OCI-LY7 (cell line): ENCODE measurements around the gene PEX10. TPM values are rescaled to one million over a fixed set of nuclear protein-coding genes. Genes with fewer than 3 reads are reported as not detected.

Source experiments
- BruUV-seq: library from RNA; stranded (reverse); fragments of 400-500 nt; replicated peaks from 2 replicates; lab custom pipeline; 2021; lab: Mats Ljungman, UMichigan
- CTCF ChIA-PET: fragments of 300-600 bp; sonication (Branson Sonifier 250); formaldehyde crosslinking; loops from one replicate; lab custom pipeline; 2022; ENCODE audit warnings: antibody characterized with exemption; ENCODE audit not compliant: unreplicated experiment; lab: Charles Lee
- POLR2A ChIA-PET: fragments of 300-600 bp; sonication (Branson Sonifier 250); formaldehyde crosslinking; loops from one replicate; lab custom pipeline; 2022; ENCODE audit warnings: antibody characterized with exemption; lab: Charles Lee
- DNase-seq: peaks from one replicate; pipeline ENCODE4 v3.0.0-alpha.2; 2015; ENCODE audit warnings: low spot score
- H2AFZ ChIP-seq: fragments of 200-600 bp; sonication (generic), shearing (Covaris generic); 2 replicates; pipeline ENCODE4 v1.6.1; 2014; ENCODE audit warnings: mild to moderate bottlenecking, antibody characterized with exemption, low read length, moderate library complexity
- H3K27ac ChIP-seq: fragments of 200-600 bp; sonication (generic); 2 replicates; pipeline ENCODE4 v1.5.1; 2014; ENCODE audit warnings: mixed run types, low read depth, mild to moderate bottlenecking, moderate library complexity, low read length, inconsistent platforms; ENCODE audit not compliant: poor library complexity, severe bottlenecking
- H3K36me3 ChIP-seq: fragments of 200-600 bp; sonication (generic); 2 replicates; pipeline ENCODE4 v1.6.1; 2014; ENCODE audit warnings: mild to moderate bottlenecking, antibody characterized with exemption, low read length, moderate library complexity, mixed read lengths; ENCODE audit not compliant: insufficient read depth
- H3K4me1 ChIP-seq: fragments of 200-600 bp; sonication (generic); 2 replicates; pipeline ENCODE4 v1.5.1; 2014; ENCODE audit warnings: mild to moderate bottlenecking, low read length; ENCODE audit not compliant: insufficient read depth, poor library complexity, severe bottlenecking
- H3K4me2 ChIP-seq: fragments of 200-600 bp; sonication (generic); 2 replicates; pipeline ENCODE4 v1.6.1; 2014; ENCODE audit warnings: mild to moderate bottlenecking, low read length
- H3K4me3 ChIP-seq: fragments of 200-600 bp; sonication (generic); 2 replicates; pipeline ENCODE4 v1.5.1; 2014; ENCODE audit warnings: mild to moderate bottlenecking, low read depth, low read length; ENCODE audit not compliant: poor library complexity, severe bottlenecking
- H3K79me2 ChIP-seq: fragments of 200-600 bp; sonication (generic); 2 replicates; pipeline ENCODE4 v1.6.1; 2016; ENCODE audit warnings: low read depth, mild to moderate bottlenecking, low read length, moderate library complexity, mixed read lengths; ENCODE audit not compliant: insufficient read depth
- H3K9me2 ChIP-seq: fragments of 200-600 bp; sonication (generic); 2 replicates; pipeline ENCODE4 v1.6.1; 2016; ENCODE audit warnings: mild to moderate bottlenecking, low read length, mixed read lengths; ENCODE audit not compliant: insufficient read depth
- H3K9me3 ChIP-seq: fragments of 200-600 bp; sonication (generic); 2 replicates; pipeline ENCODE4 v1.6.1; 2014; ENCODE audit warnings: mild to moderate bottlenecking, mixed run types, low read length, mixed read lengths
- H4K20me1 ChIP-seq: fragments of 200-600 bp; sonication (generic); 2 replicates; pipeline ENCODE4 v1.6.1; 2014; ENCODE audit warnings: mild to moderate bottlenecking, antibody characterized with exemption, low read length, moderate library complexity, mixed read lengths; ENCODE audit not compliant: insufficient read depth
- CTCF ChIP-seq: fragments of 200-600 bp; sonication (generic); conservative IDR thresholded peaks from 2 replicates; pipeline ENCODE4 v1.5.1; 2014; ENCODE audit warnings: mild to moderate bottlenecking, antibody characterized with exemption, low read length, moderate library complexity, mixed read lengths
- EZH2phosphoT487 ChIP-seq: fragments of 200-600 bp; sonication (generic); IDR thresholded peaks from 2 replicates; pipeline ENCODE4 v1.6.1; 2018; ENCODE audit warnings: low read depth, borderline replicate concordance, mild to moderate bottlenecking, mixed run types, antibody characterized with exemption, low read length, moderate library complexity, mixed read lengths
- intact Hi-C: fragments of 100-400 bp; cut with micrococcal nuclease; formaldehyde crosslinking; loops from one replicate; pipeline ENCODE4 v1.10.0; 2022; ENCODE audit not compliant: unreplicated experiment
- total RNA-seq, 2 experiments: library from RNA; depleted of rRNA in 1 of 2; stranded (reverse); fragments of >200 nt in 1 of 2; shearing (Covaris generic) in 1 of 2; gene quantifications; 2 replicates each; pipeline ENCODE4 v1.2.3, GENCODE V29; 2014 to 2022

The PEX10 gene
- total RNA-seq, 2 experiments from 2014 or later: 23.3 to 24.5 TPM

GRCh38 chr1:2445823-2446215 is 33.5 kb upstream of the PEX10 start:
- POLR2A ChIA-PET: no interaction called here
- CTCF ChIA-PET: no interaction called here
- TF ChIP-seq EZH2phosphoT487: no peak
- no peak for TF ChIP-seq CTCF
- no peak overlapping the region for H2AFZ ChIP-seq
- no peaks in the 10 kb centered on the region for H3K79me2 ChIP-seq
- no TSS peak for BruUV-seq
- intact Hi-C loops: no loop called here
- no peak overlapping the region for H3K4me2 ChIP-seq
- H3K4me1 ChIP-seq: no peaks in the 10 kb centered on the region
- no peaks in the 10 kb centered on the region for H3K9me3 ChIP-seq
- no peaks in the 10 kb centered on the region for H3K9me2 ChIP-seq
- no peak overlapping the region for H3K27ac ChIP-seq
- no peaks in the 10 kb centered on the region for H4K20me1 ChIP-seq
- DNase-seq: no peak
- no peak overlapping the region for H3K4me3 ChIP-seq
- no peaks in the 10 kb centered on the region for H3K36me3 ChIP-seq

GRCh38 chr1:2445162-2445822 is 32.9 kb upstream of the PEX10 start:
- intact Hi-C loops: no loop called here
- DNase-seq: no peak
- Histone ChIP-seq H4K20me1 (no peaks in the 10 kb centered on the region), H2AFZ (no peak overlapping the region), H3K9me3 (no peaks in the 10 kb centered on the region), H3K79me2 (no peaks in the 10 kb centered on the region), H3K27ac (no peak overlapping the region), H3K4me1 (no peaks in the 10 kb centered on the region), H3K36me3 (no peaks in the 10 kb centered on the region), H3K9me2 (no peaks in the 10 kb centered on the region), H3K4me3 (no peak overlapping the region), H3K4me2 (no peak overlapping the region)
- POLR2A ChIA-PET: no interaction called here
- CTCF ChIA-PET: no interaction called here
- BruUV-seq: no TSS peak
- TF ChIP-seq EZH2phosphoT487 (no peak), CTCF (no peak)

GRCh38 chr1:2444138-2444591 is 31.8 kb upstream of the PEX10 start:
- Histone ChIP-seq H3K79me2 (no peaks in the 10 kb centered on the region), H3K9me2 (no peaks in the 10 kb centered on the region), H3K4me2 (no peak overlapping the region), H3K36me3 (no peaks in the 10 kb centered on the region), H3K27ac (no peak overlapping the region), H3K9me3 (no peaks in the 10 kb centered on the region), H2AFZ (no peak overlapping the region), H3K4me1 (peaks cover 5% of the 10 kb centered on the region), H4K20me1 (no peaks in the 10 kb centered on the region), H3K4me3 (no peak overlapping the region)
- DNase-seq: no peak
- ChIA-PET CTCF (no interaction called here), POLR2A (no interaction called here)
- intact Hi-C loops: no loop called here
- no peak for TF ChIP-seq CTCF
- no peak for TF ChIP-seq EZH2phosphoT487
- no TSS peak for BruUV-seq
